Fibroblast of villous mesenchyme (primary cell): ENCODE measurements around the gene MAFG. TPM values are rescaled to one million over a fixed set of nuclear protein-coding genes. Genes with fewer than 3 reads are reported as not detected.

Experiments used
- DNase-seq: peaks from one replicate; pipeline ENCODE4 v3.0.0-alpha.2; 2010; ENCODE audit warnings: low read depth
- H3K4me3 ChIP-seq: 2 replicates; pipeline ENCODE4 v1.5.1; 2011; ENCODE audit warnings: low read depth, mild to moderate bottlenecking, low read length
- CTCF ChIP-seq: IDR thresholded peaks from 2 replicates; pipeline ENCODE4 v1.5.1; 2012; ENCODE audit warnings: low read depth, mild to moderate bottlenecking, low read length; ENCODE audit not compliant: insufficient read depth
- total RNA-seq: library from RNA; depleted of rRNA; stranded (reverse); fragments of >200 nt; gene quantifications from 2 replicates; pipeline ENCODE4 v1.2.3, GENCODE V29; 2012

The MAFG gene
- total RNA-seq, 1 donor: 23.3 TPM

- peak overlapping the region; percentile 78 for H3K4me3 ChIP-seq
- no peak for DNase-seq
- TF ChIP-seq CTCF: no peak
These were observed 17.3 kb downstream of the MAFG start for GRCh38 chr17:81909966-81910839.

- no peak overlapping the region for H3K4me3 ChIP-seq
- no peak for TF ChIP-seq CTCF
- no peak for DNase-seq
These were observed 18.3 kb downstream of the MAFG start for GRCh38 chr17:81909231-81909630.

GRCh38 chr17:81908793-81909192, 18.7 kb downstream of the MAFG start:
- no peak for DNase-seq
- H3K4me3 ChIP-seq: no peak overlapping the region
- TF ChIP-seq CTCF: no peak

GRCh38 chr17:81907219-81908145, 20.1 kb downstream of the MAFG start:
- no peak for DNase-seq
- H3K4me3 ChIP-seq: no peak overlapping the region
- TF ChIP-seq CTCF: no peak

GRCh38 chr17:81906476-81907218, 20.9 kb downstream of the MAFG start:
- no peak for TF ChIP-seq CTCF
- no peak overlapping the region for H3K4me3 ChIP-seq
- no peak for DNase-seq

GRCh38 chr17:81905993-81906392, 21.5 kb downstream of the MAFG start:
- H3K4me3 ChIP-seq: no peak overlapping the region
- TF ChIP-seq CTCF: no peak
- no peak for DNase-seq
